GM18858 (cell line): ENCODE data around the gene SYTL1.

Source experiments
- ATAC-seq: cut with Tn5 transposase; IDR thresholded peaks from one replicate; pipeline ENCODE4 v1.9.1; 2021; ENCODE audit not compliant: unreplicated experiment

Gene SYTL1

GRCh38 chr1:27363766-27364695 lies 22.2 kb downstream of the SYTL1 start:
- no peak for ATAC-seq

- no peak for ATAC-seq
These were observed 23.0 kb downstream of the SYTL1 start for GRCh38 chr1:27364696-27365371.

- ATAC-seq: no peak
These were observed 23.7 kb downstream of the SYTL1 start for GRCh38 chr1:27365372-27366112.

- ATAC-seq: no peak
These were observed 24.2 kb downstream of the SYTL1 start for GRCh38 chr1:27366113-27366410.

GRCh38 chr1:27366411-27367159 lies 24.8 kb downstream of the SYTL1 start, which contains the start of gene MAP3K6:
Gene MAP3K6, minus strand, starts transcription at chr1:27366961. Its CDS starts 364 bp downstream, at chr1:27366597.
- no peak for ATAC-seq

GRCh38 chr1:27367160-27367650 lies 25.4 kb downstream of the SYTL1 start:
- no peak for ATAC-seq

GRCh38 chr1:27368869-27369582 lies 27.2 kb downstream of the SYTL1 start:
- ATAC-seq: no peak

GRCh38 chr1:27372022-27372807 lies 30.4 kb downstream of the SYTL1 start:
- no peak for ATAC-seq

GRCh38 chr1:27372808-27373690 lies 31.2 kb downstream of the SYTL1 start:
- no peak for ATAC-seq

GRCh38 chr1:27374362-27375086 lies 32.7 kb downstream of the SYTL1 start, which contains the start of gene FCN3:
Gene FCN3, minus strand, starts transcription at chr1:27374824. Its CDS starts 6 bp downstream, at chr1:27374818.
- ATAC-seq: no peak

- ATAC-seq: no peak
These were observed 36.1 kb downstream of the SYTL1 start for GRCh38 chr1:27377760-27378495.

GRCh38 chr1:27379564-27380122 lies 37.8 kb downstream of the SYTL1 start:
- no peak for ATAC-seq

- no peak for ATAC-seq
These were observed 38.4 kb downstream of the SYTL1 start for GRCh38 chr1:27380224-27380623.

GRCh38 chr1:27380766-27381733 lies 39.2 kb downstream of the SYTL1 start:
- no peak for ATAC-seq
